HL-60 (cell line): Measurements from ENCODE around the gene SH3GL3.

Source experiments
- DNase-seq, 2 experiments: peaks; one replicate each; pipeline ENCODE4 v3.0.0-alpha.2; 2010 to 2020; ENCODE audit warnings: low read depth in 1 of 2, low spot score in 1 of 2
- H3K27ac ChIP-seq: fragments of 250-450 bp; sonication (Bioruptor Pico); replicated peaks from 2 replicates; pipeline ENCODE4 v1.5.1; 2020; ENCODE audit warnings: mild to moderate bottlenecking, moderate library complexity
- H3K27me3 ChIP-seq: fragments of 250-450 bp; sonication (Bioruptor Pico); 2 replicates; pipeline ENCODE4 v1.5.1; 2021; ENCODE audit warnings: mild to moderate bottlenecking, moderate library complexity; ENCODE audit not compliant: insufficient read depth, poor library complexity, severe bottlenecking
- H3K4me3 ChIP-seq: replicated peaks from 2 replicates; pipeline ENCODE4 v1.5.1; 2011; ENCODE audit warnings: mild to moderate bottlenecking, control low read depth, low read length; ENCODE audit not compliant: insufficient read depth
- CTCF ChIP-seq: IDR thresholded peaks from one replicate; pipeline ENCODE4 v1.5.1; 2011; ENCODE audit warnings: low read length, control low read depth, inconsistent platforms; ENCODE audit not compliant: insufficient read depth
- GABPA ChIP-seq: IDR thresholded peaks from 2 replicates; pipeline ENCODE4 v1.6.1; 2012; ENCODE audit warnings: low read depth
- POLR2AphosphoS5 ChIP-seq: IDR thresholded peaks from 2 replicates; pipeline ENCODE4 v1.6.1; 2012; ENCODE audit warnings: low read depth
- REST ChIP-seq: IDR thresholded peaks from 2 replicates; pipeline ENCODE4 v1.6.1; 2012; ENCODE audit warnings: low read depth; ENCODE audit not compliant: insufficient replicate concordance
- SPI1 ChIP-seq: IDR thresholded peaks from 2 replicates; pipeline ENCODE4 v1.6.1; 2012; ENCODE audit warnings: low read depth, mild to moderate bottlenecking, borderline replicate concordance

The SH3GL3 gene

GRCh38 chr15:83444936-83445335 is 2.2 kb upstream of the SH3GL3 start:
- no peak overlapping the region for H3K27ac ChIP-seq
- H3K4me3 ChIP-seq = no peak overlapping the region
- no peak for DNase-seq
- H3K27me3 ChIP-seq = peaks cover 26% of the 10 kb centered on the region
- TF ChIP-seq REST (no peak), CTCF (no peak), POLR2AphosphoS5 (no peak), GABPA (no peak), SPI1 (no peak)

- H3K4me3 ChIP-seq = no peak overlapping the region
Measured at GRCh38 chr15:83445643-83446042, 1.5 kb upstream of the SH3GL3 start.

GRCh38 chr15:83446417-83446816 is 724 bp upstream of the SH3GL3 start:
- no peak for DNase-seq
- H3K4me3 ChIP-seq = no peak overlapping the region
- TF ChIP-seq SPI1 (no peak), CTCF (no peak), GABPA (no peak), REST (no peak), POLR2AphosphoS5 (no peak)
- H3K27me3 ChIP-seq = peaks cover 26% of the 10 kb centered on the region
- no peak overlapping the region for H3K27ac ChIP-seq

More at GRCh38 chr15:83445643-83446042, 1.5 kb upstream of the SH3GL3 start:
- no peak for DNase-seq
- no peak overlapping the region for H3K27ac ChIP-seq
- TF ChIP-seq POLR2AphosphoS5 = no peak
- no peak for TF ChIP-seq REST
- no peak for TF ChIP-seq SPI1
- no peak for TF ChIP-seq CTCF
- peaks cover 26% of the 10 kb centered on the region for H3K27me3 ChIP-seq
